ENCODE data around the gene METTL9. TPM values are rescaled to one million over a fixed set of nuclear protein-coding genes. Genes with fewer than 3 reads are reported as not detected.

The METTL9 gene
- total and polyA plus RNA-seq, 9 of the 15 experiments (the other 6 are each of a cell fraction or from before 2014, with no cell fraction given), result 12.2 to 107 (median 79.1) TPM

GRCh38 chr16:21611556-21612384 lies 12.4 kb downstream of the METTL9 start (continued):
- TF ChIP-seq ZNF133 (CRISPR knock-in tag; IDR thresholded peaks at IDR 0.05) (no peak), NFE2 (IDR thresholded peaks at IDR 0.05; ENCODE audit: low read depth) (peak; percentile 73), IRF2 (CRISPR knock-in tag; IDR thresholded peaks at IDR 0.05) (no peak), NFATC3 (IDR thresholded peaks at IDR 0.05) (no peak), TFAM (CRISPR knock-in tag; conservative IDR thresholded peaks at IDR 0.05) (no peak), FOXJ3 (CRISPR knock-in tag; IDR thresholded peaks at IDR 0.05) (no peak), ZNF75A (CRISPR knock-in tag; IDR thresholded peaks at IDR 0.05) (no peak), KHSRP (IDR thresholded peaks at IDR 0.05) (no peak), AFF4 (CRISPR knock-in tag; IDR thresholded peaks at IDR 0.05) (0 out of 2 replicates have a peak, but pooled peaks have one; percentile 31), MEIS2 (IDR thresholded peaks at IDR 0.05; ENCODE audit: partially characterized antibody) (peak; percentile 29), ZNF592 (IDR thresholded peaks at IDR 0.05) (no peak), SLC30A9 (CRISPR knock-in tag; IDR thresholded peaks at IDR 0.05) (no peak), HOXB6 (CRISPR knock-in tag; IDR thresholded peaks at IDR 0.05; ENCODE audit: borderline replicate concordance) (no peak), FUS (optimal IDR thresholded peaks at IDR 0.05; ENCODE audit: low read depth, low read length) (no peak), TEAD4 (IDR thresholded peaks at IDR 0.05; ENCODE audit: low read length) (peak; percentile 90), TEAD4 (CRISPR knock-in tag; IDR thresholded peaks at IDR 0.05; ENCODE audit: borderline replicate concordance) (no peak), ZNF695 (CRISPR knock-in tag; IDR thresholded peaks at IDR 0.05) (no peak), ZNF23 (CRISPR knock-in tag; IDR thresholded peaks at IDR 0.05) (no peak), ZNF551 (CRISPR knock-in tag; IDR thresholded peaks at IDR 0.05) (no peak)
- TF ChIP-seq, protein P1, sequence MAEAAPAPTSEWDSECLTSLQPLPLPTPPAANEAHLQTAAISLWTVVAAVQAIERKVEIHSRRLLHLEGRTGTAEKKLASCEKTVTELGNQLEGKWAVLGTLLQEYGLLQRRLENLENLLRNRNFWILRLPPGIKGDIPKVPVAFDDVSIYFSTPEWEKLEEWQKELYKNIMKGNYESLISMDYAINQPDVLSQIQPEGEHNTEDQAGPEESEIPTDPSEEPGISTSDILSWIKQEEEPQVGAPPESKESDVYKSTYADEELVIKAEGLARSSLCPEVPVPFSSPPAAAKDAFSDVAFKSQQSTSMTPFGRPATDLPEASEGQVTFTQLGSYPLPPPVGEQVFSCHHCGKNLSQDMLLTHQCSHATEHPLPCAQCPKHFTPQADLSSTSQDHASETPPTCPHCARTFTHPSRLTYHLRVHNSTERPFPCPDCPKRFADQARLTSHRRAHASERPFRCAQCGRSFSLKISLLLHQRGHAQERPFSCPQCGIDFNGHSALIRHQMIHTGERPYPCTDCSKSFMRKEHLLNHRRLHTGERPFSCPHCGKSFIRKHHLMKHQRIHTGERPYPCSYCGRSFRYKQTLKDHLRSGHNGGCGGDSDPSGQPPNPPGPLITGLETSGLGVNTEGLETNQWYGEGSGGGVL (CRISPR knock-in tag; IDR thresholded peaks at IDR 0.05), result no peak

All from K562 (cell line).